WERI-Rb-1 (cell line): ENCODE measurements around the gene RASSF8.

Source experiments
- DNase-seq: peaks from one replicate; pipeline ENCODE4 v3.0.0-alpha.2; 2020
- H3K27ac ChIP-seq: fragments of 250-450 bp; sonication (Bioruptor Pico); 2 replicates; pipeline ENCODE4 v1.5.1; 2020; ENCODE audit warnings: mild to moderate bottlenecking, moderate library complexity
- H3K27me3 ChIP-seq: fragments of 250-450 bp; sonication (Bioruptor Pico); 2 replicates; pipeline ENCODE4 v1.5.1; 2021; ENCODE audit warnings: mild to moderate bottlenecking, low read depth, moderate library complexity; ENCODE audit not compliant: insufficient read depth, severe bottlenecking
- H3K36me3 ChIP-seq: fragments of 250-450 bp; sonication (Bioruptor Pico); 2 replicates; pipeline ENCODE4 v1.5.1; 2020; ENCODE audit warnings: mild to moderate bottlenecking, moderate library complexity
- H3K4me3 ChIP-seq: 2 replicates; pipeline ENCODE4 v1.5.1; 2011; ENCODE audit warnings: low read depth, mild to moderate bottlenecking, control low read depth, low read length
- H3K9me3 ChIP-seq: fragments of 250-450 bp; sonication (Bioruptor Pico); 2 replicates; pipeline ENCODE4 v1.5.1; 2021; ENCODE audit warnings: mild to moderate bottlenecking, moderate library complexity; ENCODE audit not compliant: severe bottlenecking
- TF ChIP-seq, protein P1 (sequence below): IDR thresholded peaks from 2 replicates; pipeline ENCODE4 v1.5.1; 2011; ENCODE audit warnings: low read depth, mild to moderate bottlenecking, control low read depth, inconsistent platforms, low read length

The RASSF8 gene

GRCh38 chr12:26001530-26001929, 43.0 kb downstream of the RASSF8 start:
- TF ChIP-seq, protein P1, sequence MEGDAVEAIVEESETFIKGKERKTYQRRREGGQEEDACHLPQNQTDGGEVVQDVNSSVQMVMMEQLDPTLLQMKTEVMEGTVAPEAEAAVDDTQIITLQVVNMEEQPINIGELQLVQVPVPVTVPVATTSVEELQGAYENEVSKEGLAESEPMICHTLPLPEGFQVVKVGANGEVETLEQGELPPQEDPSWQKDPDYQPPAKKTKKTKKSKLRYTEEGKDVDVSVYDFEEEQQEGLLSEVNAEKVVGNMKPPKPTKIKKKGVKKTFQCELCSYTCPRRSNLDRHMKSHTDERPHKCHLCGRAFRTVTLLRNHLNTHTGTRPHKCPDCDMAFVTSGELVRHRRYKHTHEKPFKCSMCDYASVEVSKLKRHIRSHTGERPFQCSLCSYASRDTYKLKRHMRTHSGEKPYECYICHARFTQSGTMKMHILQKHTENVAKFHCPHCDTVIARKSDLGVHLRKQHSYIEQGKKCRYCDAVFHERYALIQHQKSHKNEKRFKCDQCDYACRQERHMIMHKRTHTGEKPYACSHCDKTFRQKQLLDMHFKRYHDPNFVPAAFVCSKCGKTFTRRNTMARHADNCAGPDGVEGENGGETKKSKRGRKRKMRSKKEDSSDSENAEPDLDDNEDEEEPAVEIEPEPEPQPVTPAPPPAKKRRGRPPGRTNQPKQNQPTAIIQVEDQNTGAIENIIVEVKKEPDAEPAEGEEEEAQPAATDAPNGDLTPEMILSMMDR, result peak; percentile 31; the same call in 1 of the 2 replicates
- no peak for DNase-seq
- Histone ChIP-seq H3K4me3 (no peak overlapping the region), H3K36me3 (no peaks in the 10 kb centered on the region), H3K27me3 (no peaks in the 10 kb centered on the region), H3K27ac (no peak overlapping the region), H3K9me3 (no peaks in the 10 kb centered on the region)

GRCh38 chr12:26003065-26003464, 44.6 kb downstream of the RASSF8 start:
- Histone ChIP-seq H3K27ac (no peak overlapping the region), H3K36me3 (no peaks in the 10 kb centered on the region), H3K4me3 (no peak overlapping the region), H3K9me3 (no peaks in the 10 kb centered on the region), H3K27me3 (no peaks in the 10 kb centered on the region)
- TF ChIP-seq, protein P1, result no peak
- DNase-seq, result no peak

GRCh38 chr12:26007566-26007965, 49.1 kb downstream of the RASSF8 start:
- TF ChIP-seq, protein P1, result no peak
- DNase-seq, result no peak

GRCh38 chr12:26009593-26009992, 51.1 kb downstream of the RASSF8 start:
- no peaks in the 10 kb centered on the region for H3K27me3 ChIP-seq
- H3K9me3 ChIP-seq, result no peaks in the 10 kb centered on the region
- TF ChIP-seq, protein P1, result no peak
- H3K4me3 ChIP-seq, result no peak overlapping the region
- no peak for DNase-seq
- no peaks in the 10 kb centered on the region for H3K36me3 ChIP-seq
- H3K27ac ChIP-seq, result no peak overlapping the region

More at GRCh38 chr12:26007566-26007965, 49.1 kb downstream of the RASSF8 start:
- no peaks in the 10 kb centered on the region for H3K27me3 ChIP-seq
- no peaks in the 10 kb centered on the region for H3K9me3 ChIP-seq
- H3K4me3 ChIP-seq, result no peak overlapping the region
- H3K36me3 ChIP-seq, result no peaks in the 10 kb centered on the region
- no peak overlapping the region for H3K27ac ChIP-seq

- Histone ChIP-seq H3K36me3 (no peaks in the 10 kb centered on the region), H3K9me3 (no peaks in the 10 kb centered on the region), H3K4me3 (no peak overlapping the region), H3K27ac (no peak overlapping the region), H3K27me3 (no peaks in the 10 kb centered on the region)
- TF ChIP-seq, protein P1, result no peak
- DNase-seq, result peak; percentile 24
Observed at GRCh38 chr12:26010293-26010821, 51.9 kb downstream of the RASSF8 start.

GRCh38 chr12:26011099-26011498, 52.6 kb downstream of the RASSF8 start:
- TF ChIP-seq, protein P1, result no peak
- no peak overlapping the region for H3K27ac ChIP-seq
- H3K9me3 ChIP-seq, result no peaks in the 10 kb centered on the region
- no peak for DNase-seq
- H3K36me3 ChIP-seq, result no peaks in the 10 kb centered on the region
- no peak overlapping the region for H3K4me3 ChIP-seq
- no peaks in the 10 kb centered on the region for H3K27me3 ChIP-seq
